ENCODE results near the gene LAMA5.

DNA sequence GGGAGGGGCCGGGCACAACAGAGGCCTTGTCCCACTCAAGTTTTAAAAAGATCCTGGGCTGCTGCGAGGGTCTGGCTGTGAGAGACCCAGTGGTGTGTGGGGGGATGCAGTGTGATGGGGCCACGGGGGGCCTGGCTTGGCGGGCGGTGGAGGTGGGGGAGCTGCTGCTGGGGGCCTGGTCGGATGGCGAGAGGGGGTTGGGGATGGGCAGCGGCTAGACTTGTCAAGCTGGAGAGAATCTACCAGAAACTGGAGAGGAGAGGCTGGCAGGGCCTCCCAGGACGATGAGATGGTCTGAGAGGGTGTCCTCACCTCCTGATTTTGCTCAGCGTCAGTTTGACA lies 24.9 kb upstream of the LAMA5 start:
- TF ChIP-seq TEAD4 (IDR thresholded peaks at IDR 0.05; ENCODE audit: borderline replicate concordance, insufficient read depth) (no peak), EZH2phosphoT487 (IDR thresholded peaks at IDR 0.05; ENCODE audit: borderline replicate concordance, low read depth) (no peak), ELF1 (IDR thresholded peaks at IDR 0.05) (no peak), SIN3A (IDR thresholded peaks at IDR 0.05; ENCODE audit: borderline replicate concordance, low read depth, low read length) (no peak), FOXM1 (IDR thresholded peaks at IDR 0.05; ENCODE audit: low read depth) (no peak), SMC3 (IDR thresholded peaks at IDR 0.05; ENCODE audit: low read depth, low read length) (no peak), POLR2AphosphoS5 (IDR thresholded peaks at IDR 0.05; ENCODE audit: low read depth, low read length) (no peak)
- TF ChIP-seq, protein P1, sequence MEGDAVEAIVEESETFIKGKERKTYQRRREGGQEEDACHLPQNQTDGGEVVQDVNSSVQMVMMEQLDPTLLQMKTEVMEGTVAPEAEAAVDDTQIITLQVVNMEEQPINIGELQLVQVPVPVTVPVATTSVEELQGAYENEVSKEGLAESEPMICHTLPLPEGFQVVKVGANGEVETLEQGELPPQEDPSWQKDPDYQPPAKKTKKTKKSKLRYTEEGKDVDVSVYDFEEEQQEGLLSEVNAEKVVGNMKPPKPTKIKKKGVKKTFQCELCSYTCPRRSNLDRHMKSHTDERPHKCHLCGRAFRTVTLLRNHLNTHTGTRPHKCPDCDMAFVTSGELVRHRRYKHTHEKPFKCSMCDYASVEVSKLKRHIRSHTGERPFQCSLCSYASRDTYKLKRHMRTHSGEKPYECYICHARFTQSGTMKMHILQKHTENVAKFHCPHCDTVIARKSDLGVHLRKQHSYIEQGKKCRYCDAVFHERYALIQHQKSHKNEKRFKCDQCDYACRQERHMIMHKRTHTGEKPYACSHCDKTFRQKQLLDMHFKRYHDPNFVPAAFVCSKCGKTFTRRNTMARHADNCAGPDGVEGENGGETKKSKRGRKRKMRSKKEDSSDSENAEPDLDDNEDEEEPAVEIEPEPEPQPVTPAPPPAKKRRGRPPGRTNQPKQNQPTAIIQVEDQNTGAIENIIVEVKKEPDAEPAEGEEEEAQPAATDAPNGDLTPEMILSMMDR (IDR thresholded peaks at IDR 0.05): no peak
- TF ChIP-seq, protein P2, sequence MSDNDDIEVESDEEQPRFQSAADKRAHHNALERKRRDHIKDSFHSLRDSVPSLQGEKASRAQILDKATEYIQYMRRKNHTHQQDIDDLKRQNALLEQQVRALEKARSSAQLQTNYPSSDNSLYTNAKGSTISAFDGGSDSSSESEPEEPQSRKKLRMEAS (IDR thresholded peaks at IDR 0.05; ENCODE audit: low read depth): no peak
- TF ChIP-seq, protein P3, sequence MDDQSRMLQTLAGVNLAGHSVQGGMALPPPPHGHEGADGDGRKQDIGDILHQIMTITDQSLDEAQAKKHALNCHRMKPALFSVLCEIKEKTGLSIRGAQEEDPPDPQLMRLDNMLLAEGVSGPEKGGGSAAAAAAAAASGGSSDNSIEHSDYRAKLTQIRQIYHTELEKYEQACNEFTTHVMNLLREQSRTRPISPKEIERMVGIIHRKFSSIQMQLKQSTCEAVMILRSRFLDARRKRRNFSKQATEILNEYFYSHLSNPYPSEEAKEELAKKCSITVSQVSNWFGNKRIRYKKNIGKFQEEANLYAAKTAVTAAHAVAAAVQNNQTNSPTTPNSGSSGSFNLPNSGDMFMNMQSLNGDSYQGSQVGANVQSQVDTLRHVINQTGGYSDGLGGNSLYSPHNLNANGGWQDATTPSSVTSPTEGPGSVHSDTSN (IDR thresholded peaks at IDR 0.05): no peak
- TF ChIP-seq, protein P4, sequence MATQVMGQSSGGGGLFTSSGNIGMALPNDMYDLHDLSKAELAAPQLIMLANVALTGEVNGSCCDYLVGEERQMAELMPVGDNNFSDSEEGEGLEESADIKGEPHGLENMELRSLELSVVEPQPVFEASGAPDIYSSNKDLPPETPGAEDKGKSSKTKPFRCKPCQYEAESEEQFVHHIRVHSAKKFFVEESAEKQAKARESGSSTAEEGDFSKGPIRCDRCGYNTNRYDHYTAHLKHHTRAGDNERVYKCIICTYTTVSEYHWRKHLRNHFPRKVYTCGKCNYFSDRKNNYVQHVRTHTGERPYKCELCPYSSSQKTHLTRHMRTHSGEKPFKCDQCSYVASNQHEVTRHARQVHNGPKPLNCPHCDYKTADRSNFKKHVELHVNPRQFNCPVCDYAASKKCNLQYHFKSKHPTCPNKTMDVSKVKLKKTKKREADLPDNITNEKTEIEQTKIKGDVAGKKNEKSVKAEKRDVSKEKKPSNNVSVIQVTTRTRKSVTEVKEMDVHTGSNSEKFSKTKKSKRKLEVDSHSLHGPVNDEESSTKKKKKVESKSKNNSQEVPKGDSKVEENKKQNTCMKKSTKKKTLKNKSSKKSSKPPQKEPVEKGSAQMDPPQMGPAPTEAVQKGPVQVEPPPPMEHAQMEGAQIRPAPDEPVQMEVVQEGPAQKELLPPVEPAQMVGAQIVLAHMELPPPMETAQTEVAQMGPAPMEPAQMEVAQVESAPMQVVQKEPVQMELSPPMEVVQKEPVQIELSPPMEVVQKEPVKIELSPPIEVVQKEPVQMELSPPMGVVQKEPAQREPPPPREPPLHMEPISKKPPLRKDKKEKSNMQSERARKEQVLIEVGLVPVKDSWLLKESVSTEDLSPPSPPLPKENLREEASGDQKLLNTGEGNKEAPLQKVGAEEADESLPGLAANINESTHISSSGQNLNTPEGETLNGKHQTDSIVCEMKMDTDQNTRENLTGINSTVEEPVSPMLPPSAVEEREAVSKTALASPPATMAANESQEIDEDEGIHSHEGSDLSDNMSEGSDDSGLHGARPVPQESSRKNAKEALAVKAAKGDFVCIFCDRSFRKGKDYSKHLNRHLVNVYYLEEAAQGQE (IDR thresholded peaks at IDR 0.05; ENCODE audit: low read depth, low read length): no peak
